Bladder microvascular endothelial cell (primary cell): ENCODE data around the gene KRTAP19-3. TPM values are rescaled to one million over a fixed set of nuclear protein-coding genes. Genes with fewer than 3 reads are reported as not detected.

Source experiments
- total RNA-seq: library from RNA; depleted of rRNA; stranded (reverse); fragments of >200 nt; gene quantifications from 2 replicates; pipeline ENCODE4 v1.2.3, GENCODE V29; 2014

KRTAP19-3 gene
- not detected in 2 replicates for total RNA-seq

DNA sequence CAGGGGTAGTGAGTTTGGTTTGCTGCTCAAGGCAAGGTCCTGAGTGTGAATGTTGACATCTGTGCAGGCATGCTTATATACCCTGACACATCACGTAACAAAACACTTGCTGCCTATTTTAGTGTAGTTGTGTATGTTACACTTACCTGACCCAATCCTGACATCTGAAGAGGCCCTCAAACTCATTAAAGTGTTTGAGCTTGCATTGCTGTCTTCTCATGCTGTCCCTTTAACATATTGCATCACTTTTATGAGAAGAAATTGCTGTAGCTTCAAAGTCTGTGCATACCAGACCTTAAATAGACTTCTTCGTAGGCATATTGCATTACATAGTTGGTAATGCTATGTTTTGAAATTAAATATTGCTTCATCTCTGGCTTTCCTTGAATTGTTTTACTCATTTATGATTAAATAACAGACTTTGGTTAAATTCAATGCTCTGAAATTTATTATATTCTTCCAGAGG lies at the start of gene KRTAP19-3:
KRTAP19-3 (minus strand) TSS at position 51 of the 466 bp plus-strand sequence. CDS start 56 bp downstream, outside the sequence.

DNA sequence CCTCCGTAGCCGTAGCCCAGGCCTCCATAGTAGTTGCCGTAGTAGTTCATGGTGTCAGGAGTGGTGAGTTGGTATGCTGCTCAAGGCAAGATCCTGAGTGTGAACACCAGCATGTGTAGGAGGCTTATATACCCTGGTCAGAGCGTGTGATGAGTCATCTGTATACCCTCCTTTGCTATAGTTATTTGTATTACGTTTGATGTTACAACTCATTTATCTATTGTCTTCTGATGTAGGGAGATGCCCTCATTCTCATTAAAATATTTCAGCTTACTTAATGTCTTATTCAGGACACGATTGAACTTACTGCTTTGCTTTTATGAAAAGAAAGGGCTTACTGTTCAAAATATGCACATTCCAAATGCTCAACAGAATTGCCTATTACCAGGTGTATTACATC lies 10.2 kb upstream of the KRTAP19-3 start, which contains the start of gene KRTAP19-5:
KRTAP19-5 (minus strand) TSS at position 101 of the 400 bp plus-strand sequence; CDS start at position 50, 51 bp downstream.

DNA sequence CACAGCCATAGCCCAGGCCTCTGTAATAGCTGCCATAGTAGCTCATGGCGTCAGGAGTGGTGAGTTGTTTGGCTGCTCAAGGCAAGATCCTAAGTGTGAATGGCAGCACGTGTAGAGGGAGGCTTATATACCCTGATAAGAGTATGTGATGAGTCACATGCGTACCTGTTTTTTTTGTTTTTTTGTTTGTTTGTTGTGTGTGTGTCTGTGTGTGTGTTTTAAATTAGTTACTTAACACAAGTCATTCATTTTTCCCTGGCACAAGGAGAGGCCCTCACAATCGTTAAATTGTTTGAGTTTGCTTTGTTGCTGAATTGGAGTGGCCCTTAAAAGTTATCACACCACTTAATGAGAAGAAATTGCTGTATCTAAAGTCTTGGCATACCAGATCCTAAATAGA lies 5.3 kb upstream of the KRTAP19-3 start, which contains the start of gene KRTAP19-4:
KRTAP19-4 (minus strand) TSS at position 101 of the 400 bp plus-strand sequence; CDS start at position 46, 55 bp downstream.

DNA sequence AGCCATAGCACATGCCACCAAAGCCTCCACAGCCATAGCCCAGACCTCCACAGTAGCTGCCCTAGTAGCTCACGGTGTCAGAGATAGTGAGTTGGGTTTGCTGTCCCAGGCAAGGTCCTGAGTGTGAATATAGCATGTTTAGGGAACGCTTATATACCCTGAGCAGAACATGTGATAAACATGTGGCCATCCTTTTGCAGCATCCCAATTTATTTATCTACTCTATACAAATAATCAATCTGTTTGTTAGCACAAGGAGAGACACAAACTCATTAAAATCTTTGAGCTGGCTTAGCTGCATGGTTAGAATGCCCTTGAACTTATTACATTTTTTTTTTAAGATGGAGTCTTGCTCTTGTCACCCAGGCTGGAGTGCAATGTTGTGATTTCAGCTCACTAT lies 4.5 kb downstream of the KRTAP19-3 start, which contains the start of gene KRTAP19-2:
KRTAP19-2 (minus strand) TSS at position 101 of the 400 bp plus-strand sequence; CDS start at position 13, 88 bp downstream.

DNA sequence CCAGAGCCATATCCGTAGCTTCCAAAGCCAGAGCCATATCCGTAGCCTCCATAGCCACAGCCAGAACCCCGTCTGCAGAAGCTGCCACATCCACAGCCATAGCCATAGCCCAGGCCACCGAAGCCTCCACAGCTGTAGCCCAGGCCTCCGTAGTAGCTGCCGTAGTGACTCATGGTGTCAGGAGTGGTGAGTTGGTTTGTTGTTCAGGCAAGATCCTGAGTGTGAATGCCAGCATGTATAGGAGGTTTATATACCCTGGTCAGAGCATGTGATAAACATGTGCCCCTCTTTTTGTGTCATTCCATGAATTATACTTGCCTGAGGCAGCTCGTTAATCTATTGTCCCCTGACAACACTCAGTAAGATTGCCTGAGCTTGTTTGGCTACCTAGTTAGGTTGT lies 11.7 kb downstream of the KRTAP19-3 start, which contains the start of gene KRTAP19-1:
KRTAP19-1 (minus strand) TSS at position 223 of the 400 bp plus-strand sequence; CDS start at position 173, 50 bp downstream.

Other genes starting within 250 kb of the KRTAP19-3 start
- not detected in 2 replicates for gene KRTAP24-1, start 209.1 kb downstream of the KRTAP19-3 start, total RNA-seq
- gene KRTAP25-1, start 202.5 kb downstream of the KRTAP19-3 start, total RNA-seq: not detected in 2 replicates
- not detected in 2 replicates for gene KRTAP26-1, start 171.7 kb downstream of the KRTAP19-3 start, total RNA-seq
- gene KRTAP27-1, start 154.3 kb downstream of the KRTAP19-3 start, total RNA-seq: not detected in 2 replicates
- gene KRTAP23-1, start 143.4 kb downstream of the KRTAP19-3 start, total RNA-seq: not detected in 2 replicates
- gene KRTAP13-2, start 119.7 kb downstream of the KRTAP19-3 start, total RNA-seq: not detected in 2 replicates
- not detected in 2 replicates for gene KRTAP13-1, start 96.0 kb downstream of the KRTAP19-3 start, total RNA-seq
- gene KRTAP13-3, start 66.1 kb downstream of the KRTAP19-3 start, total RNA-seq: not detected in 2 replicates
- gene KRTAP13-4, start 61.8 kb downstream of the KRTAP19-3 start, total RNA-seq: not detected in 2 replicates
- gene KRTAP15-1, start 51.7 kb downstream of the KRTAP19-3 start, total RNA-seq: not detected in 2 replicates
- gene KRTAP19-1, start 11.6 kb downstream of the KRTAP19-3 start, total RNA-seq: not detected in 2 replicates
- gene KRTAP19-2, start 4.6 kb downstream of the KRTAP19-3 start, total RNA-seq: not detected in 2 replicates
- not detected in 2 replicates for gene KRTAP19-4, start 5.2 kb upstream of the KRTAP19-3 start, total RNA-seq
- gene KRTAP19-5, start 10.1 kb upstream of the KRTAP19-3 start, total RNA-seq: not detected in 2 replicates
- not detected in 2 replicates for gene KRTAP19-6, start 49.9 kb upstream of the KRTAP19-3 start, total RNA-seq
- gene KRTAP19-7, start 69.3 kb upstream of the KRTAP19-3 start, total RNA-seq: not detected in 2 replicates
- not detected in 2 replicates for gene KRTAP22-2, start 98.4 kb upstream of the KRTAP19-3 start, total RNA-seq
- not detected in 2 replicates for gene KRTAP6-3, start 100.4 kb upstream of the KRTAP19-3 start, total RNA-seq
- not detected in 2 replicates for gene KRTAP6-2, start 106.9 kb upstream of the KRTAP19-3 start, total RNA-seq
- not detected in 2 replicates for gene KRTAP22-1, start 109.1 kb upstream of the KRTAP19-3 start, total RNA-seq
- gene KRTAP6-1, start 121.9 kb upstream of the KRTAP19-3 start, total RNA-seq: not detected in 2 replicates
- gene KRTAP20-1, start 124.4 kb upstream of the KRTAP19-3 start, total RNA-seq: not detected in 2 replicates
- not detected in 2 replicates for gene KRTAP20-4, start 128.6 kb upstream of the KRTAP19-3 start, total RNA-seq
- not detected in 2 replicates for gene KRTAP20-2, start 143.2 kb upstream of the KRTAP19-3 start, total RNA-seq
- not detected in 2 replicates for gene KRTAP20-3, start 150.9 kb upstream of the KRTAP19-3 start, total RNA-seq
- gene KRTAP21-3, start 226.8 kb upstream of the KRTAP19-3 start, total RNA-seq: not detected in 2 replicates